Parathyroid adenoma (tissue), 2 donors: ENCODE results near the gene FLG2.
A peak's percentile ranks its signal among the peaks of the same experiment; 100 is the strongest.

Source experiments
- H2AFZ ChIP-seq: fragments of 300-600 bp; sonication (generic); one replicate; pipeline ENCODE4 v1.7.0; 2017; ENCODE audit warnings: antibody characterized with exemption, mild to moderate bottlenecking
- H3K27ac ChIP-seq: fragments of 300-600 bp; sonication (generic); one replicate; pipeline ENCODE4 v1.7.0; 2017
- H3K27me3 ChIP-seq: fragments of 300-600 bp; sonication (generic); one replicate; pipeline ENCODE4 v1.7.0; 2017; ENCODE audit warnings: low read length; ENCODE audit not compliant: control insufficient read depth, insufficient read depth
- H3K36me3 ChIP-seq: fragments of 300-600 bp; sonication (generic); one replicate; pipeline ENCODE4 v1.7.0; 2017; ENCODE audit warnings: low read length; ENCODE audit not compliant: control insufficient read depth, insufficient read depth
- H3K4me1 ChIP-seq: fragments of 300-600 bp; sonication (generic); one replicate; pipeline ENCODE4 v1.7.0; 2017; ENCODE audit warnings: control low read depth
- H3K4me2 ChIP-seq: fragments of 300-600 bp; sonication (generic); one replicate; pipeline ENCODE4 v1.7.0; 2017; ENCODE audit warnings: low read length
- H3K4me3 ChIP-seq: fragments of 300-600 bp; sonication (generic); one replicate; pipeline ENCODE4 v1.7.0; 2017; ENCODE audit warnings: low read depth, low read length
- H3K79me2 ChIP-seq: fragments of 300-600 bp; sonication (generic); one replicate; pipeline ENCODE4 v1.7.0; 2017; ENCODE audit warnings: control low read depth
- H3K9ac ChIP-seq: fragments of 300-600 bp; sonication (generic); one replicate; pipeline ENCODE4 v1.7.0; 2017; ENCODE audit warnings: mild to moderate bottlenecking
- H3K9me3 ChIP-seq: fragments of 300-600 bp; sonication (generic); one replicate; pipeline ENCODE4 v1.7.0; 2017; ENCODE audit warnings: low read length; ENCODE audit not compliant: control insufficient read depth
- TF ChIP-seq, protein P1 (sequence below): fragments of 300-600 bp; sonication (generic); IDR thresholded peaks from one replicate; pipeline ENCODE4 v1.7.0; 2017; ENCODE audit warnings: antibody characterized with exemption, mild to moderate bottlenecking
- donor health status: primary hyperparathyroidism.

Gene FLG2

DNA sequence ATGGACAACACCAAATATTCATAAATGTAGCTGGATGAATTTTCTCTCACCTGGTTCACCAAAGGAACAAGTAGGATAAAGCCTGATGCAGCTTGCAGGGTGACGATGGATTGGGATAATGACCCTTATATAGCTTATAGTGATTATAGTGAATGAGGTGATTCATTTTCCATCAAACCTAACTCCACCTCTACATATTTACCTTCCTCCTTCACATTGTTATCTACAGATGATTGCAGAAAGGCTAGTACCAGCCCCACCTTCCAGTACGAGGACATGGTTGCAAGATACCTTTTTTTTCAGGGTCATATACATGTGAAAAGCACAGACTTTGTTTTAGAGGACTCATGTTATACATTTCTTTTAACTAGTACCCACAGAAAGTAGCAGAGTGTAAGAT is at the start of gene FLG2:
FLG2 (minus strand) TSS at position 101 of the 400 bp plus-strand sequence. CDS start 1,122 bp downstream, outside the sequence.
- H3K9ac ChIP-seq: no peak within 1 kb of the TSS
- no peaks in the 10 kb centered on the region for H3K79me2 ChIP-seq
- no peak within 1 kb of the TSS for H3K4me3 ChIP-seq
- H3K4me2 ChIP-seq: no peak within 1 kb of the TSS
- H3K36me3 ChIP-seq: no peaks in the 10 kb centered on the region
- H3K4me1 ChIP-seq: no peaks in the 10 kb centered on the region
- H3K27ac ChIP-seq: no peak within 1 kb of the TSS
- H2AFZ ChIP-seq: no peak within 1 kb of the TSS
- no peaks in the 10 kb centered on the region for H3K9me3 ChIP-seq
- TF ChIP-seq, protein P1, sequence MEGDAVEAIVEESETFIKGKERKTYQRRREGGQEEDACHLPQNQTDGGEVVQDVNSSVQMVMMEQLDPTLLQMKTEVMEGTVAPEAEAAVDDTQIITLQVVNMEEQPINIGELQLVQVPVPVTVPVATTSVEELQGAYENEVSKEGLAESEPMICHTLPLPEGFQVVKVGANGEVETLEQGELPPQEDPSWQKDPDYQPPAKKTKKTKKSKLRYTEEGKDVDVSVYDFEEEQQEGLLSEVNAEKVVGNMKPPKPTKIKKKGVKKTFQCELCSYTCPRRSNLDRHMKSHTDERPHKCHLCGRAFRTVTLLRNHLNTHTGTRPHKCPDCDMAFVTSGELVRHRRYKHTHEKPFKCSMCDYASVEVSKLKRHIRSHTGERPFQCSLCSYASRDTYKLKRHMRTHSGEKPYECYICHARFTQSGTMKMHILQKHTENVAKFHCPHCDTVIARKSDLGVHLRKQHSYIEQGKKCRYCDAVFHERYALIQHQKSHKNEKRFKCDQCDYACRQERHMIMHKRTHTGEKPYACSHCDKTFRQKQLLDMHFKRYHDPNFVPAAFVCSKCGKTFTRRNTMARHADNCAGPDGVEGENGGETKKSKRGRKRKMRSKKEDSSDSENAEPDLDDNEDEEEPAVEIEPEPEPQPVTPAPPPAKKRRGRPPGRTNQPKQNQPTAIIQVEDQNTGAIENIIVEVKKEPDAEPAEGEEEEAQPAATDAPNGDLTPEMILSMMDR: no peak
- no peaks in the 10 kb centered on the region for H3K27me3 ChIP-seq

- no peak overlapping the region for H2AFZ ChIP-seq
These were observed 48.9 kb upstream of the FLG2 start for GRCh38 chr1:152408664-152409063.

DNA sequence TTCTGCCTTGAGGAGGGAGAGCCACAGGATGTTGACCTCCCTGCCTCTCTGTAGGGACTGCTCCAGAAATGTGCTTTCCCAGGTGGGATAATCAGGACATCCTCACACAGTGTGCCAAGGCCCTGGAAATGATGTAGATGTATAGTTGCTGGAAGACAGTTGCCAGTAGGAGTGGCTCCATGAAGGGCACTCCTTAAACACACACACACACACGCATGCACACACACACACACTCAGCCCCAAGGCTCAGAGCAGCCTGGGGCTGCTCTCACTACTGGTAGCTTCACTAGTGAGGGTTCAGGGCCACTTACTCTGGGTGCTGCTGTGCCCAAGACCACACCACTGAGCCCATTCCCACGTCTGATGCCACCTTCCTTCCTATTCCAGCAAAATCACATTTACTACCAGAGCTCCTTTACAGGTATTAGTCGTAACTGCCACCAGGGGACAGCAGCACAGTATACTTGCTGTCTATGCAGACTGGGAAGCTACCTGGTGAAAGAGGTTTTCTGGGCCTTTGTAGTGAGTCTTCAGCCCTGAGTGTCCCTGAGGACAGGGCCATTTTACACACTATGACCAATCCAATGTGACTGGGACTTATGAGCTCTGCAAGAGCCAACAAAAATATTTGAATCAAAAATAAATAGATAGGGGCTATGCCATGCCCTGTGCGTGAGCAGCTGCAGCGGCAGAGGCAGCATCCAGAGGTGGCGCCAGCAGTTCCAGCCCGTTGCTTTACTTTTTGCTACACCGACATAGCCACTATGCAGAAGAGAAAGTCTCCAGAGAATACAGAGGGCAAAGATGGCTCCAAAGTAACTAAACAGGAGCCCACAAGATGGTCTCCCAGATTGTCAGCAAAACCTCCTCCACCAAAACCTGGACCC is 39.2 kb upstream of the FLG2 start:
- Histone ChIP-seq H3K9me3 (no peaks in the 10 kb centered on the region), H3K27me3 (no peaks in the 10 kb centered on the region), H3K9ac (no peak overlapping the region), H3K4me3 (no peak overlapping the region), H2AFZ (peak overlapping the region; percentile 74), H3K27ac (peak overlapping the region; percentile 11), H3K4me2 (no peak overlapping the region), H3K36me3 (no peaks in the 10 kb centered on the region), H3K4me1 (peaks cover 4% of the 10 kb centered on the region), H3K79me2 (no peaks in the 10 kb centered on the region)
- TF ChIP-seq, protein P1: peak; percentile 60

More at GRCh38 chr1:152408664-152409063, 48.9 kb upstream of the FLG2 start:
- Histone ChIP-seq H3K4me3 (no peak overlapping the region), H3K79me2 (no peaks in the 10 kb centered on the region), H3K9me3 (no peaks in the 10 kb centered on the region), H3K27ac (no peak overlapping the region), H3K4me2 (no peak overlapping the region), H3K27me3 (no peaks in the 10 kb centered on the region), H3K4me1 (no peaks in the 10 kb centered on the region), H3K9ac (no peak overlapping the region), H3K36me3 (no peaks in the 10 kb centered on the region)
- TF ChIP-seq, protein P1: no peak

DNA sequence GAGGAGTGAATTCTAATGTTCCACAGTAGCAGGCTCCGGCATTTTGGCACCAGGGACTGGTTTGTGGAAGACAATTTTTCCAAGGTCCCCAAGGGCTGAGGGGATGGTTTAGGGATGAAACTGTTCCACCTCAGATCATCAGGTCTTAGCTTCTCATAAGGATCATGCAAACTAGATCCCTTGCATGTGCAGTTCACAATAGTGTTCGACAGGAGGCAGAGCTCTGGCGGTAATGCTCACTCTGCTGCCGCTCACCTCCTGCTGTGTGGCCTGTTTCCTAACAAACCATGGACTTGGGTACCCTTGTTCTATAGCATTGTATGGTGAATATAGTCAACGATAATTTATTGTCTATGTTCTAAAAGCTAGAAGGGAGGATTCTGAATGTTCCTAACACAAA is 37.7 kb upstream of the FLG2 start:
- no peaks in the 10 kb centered on the region for H3K36me3 ChIP-seq
- H3K79me2 ChIP-seq: no peaks in the 10 kb centered on the region
- no peak overlapping the region for H2AFZ ChIP-seq
- TF ChIP-seq, protein P1: no peak
- peaks cover 10% of the 10 kb centered on the region for H3K4me1 ChIP-seq
- no peaks in the 10 kb centered on the region for H3K27me3 ChIP-seq
- H3K4me3 ChIP-seq: no peak overlapping the region
- H3K9me3 ChIP-seq: no peaks in the 10 kb centered on the region
- H3K4me2 ChIP-seq: no peak overlapping the region
- H3K27ac ChIP-seq: no peak overlapping the region
- H3K9ac ChIP-seq: no peak overlapping the region
